ENCODE data around the gene TDRD1.

The TDRD1 gene

DNA sequence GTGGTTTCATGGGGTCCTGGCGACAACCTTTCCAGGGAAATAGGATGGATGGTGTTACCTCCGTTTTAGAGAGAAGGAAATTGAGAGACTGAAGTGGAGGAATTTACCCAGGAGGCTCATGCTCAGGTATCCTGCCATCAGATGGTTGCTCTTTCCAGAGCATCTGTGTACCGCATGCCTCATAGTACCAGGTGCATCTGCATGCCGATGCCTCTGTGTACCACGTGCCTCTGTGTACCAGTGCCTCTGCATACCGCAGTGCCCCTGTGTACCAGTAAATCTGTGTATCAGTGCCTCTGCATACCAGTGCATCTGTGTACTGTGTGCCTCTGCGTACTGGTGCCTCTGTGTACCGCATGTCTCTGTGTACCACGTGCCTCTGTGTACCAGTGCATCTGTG is 63.1 kb downstream of the TDRD1 start:
- DNase-seq, result no peak

GRCh38 chr10:114243661-114244060 is 64.5 kb downstream of the TDRD1 start:
- no peak for DNase-seq

GRCh38 chr10:114244126-114244525 is 65.0 kb downstream of the TDRD1 start:
- DNase-seq, result no peak

DNA sequence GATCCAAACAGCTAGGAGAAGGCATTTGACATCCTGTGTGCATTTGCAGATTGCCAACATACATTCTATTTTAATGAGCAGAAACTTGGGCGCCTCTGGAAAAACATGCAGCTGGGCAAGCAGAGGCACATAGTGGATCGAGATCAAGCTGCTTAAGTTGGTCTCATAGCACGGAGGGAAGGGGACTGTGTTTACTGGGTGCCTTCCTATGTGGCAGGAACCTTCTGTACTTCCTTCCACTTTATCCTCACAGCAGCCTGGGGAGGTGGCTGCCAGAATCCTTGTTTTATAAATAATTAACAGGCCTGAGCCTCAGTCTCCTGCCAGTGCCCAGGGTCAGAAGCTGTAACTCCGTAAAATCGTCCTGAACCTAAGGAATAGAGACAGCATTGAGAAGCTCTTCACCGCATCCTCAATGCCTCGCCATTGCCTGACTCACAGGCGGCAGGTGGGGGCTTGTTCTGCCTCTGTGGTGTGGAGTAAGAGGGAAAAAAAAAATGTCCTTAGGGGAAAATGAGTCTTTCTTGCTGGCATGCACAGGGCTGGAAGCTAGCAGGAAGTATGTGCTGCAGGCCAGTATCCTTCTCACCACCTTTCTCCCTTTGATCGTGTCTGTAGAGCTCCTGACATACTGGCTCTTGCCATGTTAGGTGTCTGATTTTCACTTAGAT is 66.1 kb downstream of the TDRD1 start:
- no peak for DNase-seq

- no peak for DNase-seq
These were observed 67.6 kb downstream of the TDRD1 start for GRCh38 chr10:114246679-114247305.

GRCh38 chr10:114250236-114250635 is 71.1 kb downstream of the TDRD1 start:
- DNase-seq, result no peak

DNA sequence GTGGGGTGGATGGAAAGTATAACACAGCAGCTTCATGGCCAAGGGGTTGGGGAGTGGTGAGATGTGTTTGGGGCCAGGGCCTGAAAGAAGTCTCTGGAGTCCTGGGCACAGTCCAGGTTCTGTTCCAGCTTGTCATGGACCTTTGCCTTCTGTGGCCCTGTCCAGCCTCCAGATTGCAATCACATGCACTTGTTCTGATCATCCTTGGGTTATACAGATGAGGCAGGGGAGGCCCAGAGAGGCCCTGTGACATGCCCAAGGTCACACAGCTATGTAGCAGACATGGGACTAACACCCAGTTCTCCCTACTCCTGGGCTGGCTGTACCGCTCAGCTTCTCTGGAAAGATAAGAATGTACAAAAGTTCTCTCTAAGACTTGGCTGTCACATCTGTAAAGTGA is 71.6 kb downstream of the TDRD1 start:
- no peak for DNase-seq

DNA sequence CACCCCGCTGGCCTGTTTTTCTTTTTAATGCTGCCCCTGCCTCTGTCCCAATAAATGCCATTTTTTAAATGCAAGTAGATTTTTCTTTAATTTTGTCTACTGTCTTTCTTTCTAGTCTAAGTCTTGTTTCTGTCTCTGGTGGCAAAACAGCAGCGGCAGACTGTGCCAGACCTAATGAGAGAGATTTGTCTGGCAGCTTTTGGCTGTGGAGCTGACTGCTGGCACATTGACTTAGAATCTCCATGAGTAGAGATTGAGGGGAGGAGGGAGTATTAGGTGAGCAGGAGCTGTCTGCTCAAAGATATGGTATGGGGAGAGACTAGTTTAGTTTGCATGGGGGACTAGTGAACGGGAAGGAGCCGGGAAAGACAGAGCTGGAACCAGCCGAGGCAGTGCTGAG is 72.9 kb downstream of the TDRD1 start:
- DNase-seq, result no peak

DNA sequence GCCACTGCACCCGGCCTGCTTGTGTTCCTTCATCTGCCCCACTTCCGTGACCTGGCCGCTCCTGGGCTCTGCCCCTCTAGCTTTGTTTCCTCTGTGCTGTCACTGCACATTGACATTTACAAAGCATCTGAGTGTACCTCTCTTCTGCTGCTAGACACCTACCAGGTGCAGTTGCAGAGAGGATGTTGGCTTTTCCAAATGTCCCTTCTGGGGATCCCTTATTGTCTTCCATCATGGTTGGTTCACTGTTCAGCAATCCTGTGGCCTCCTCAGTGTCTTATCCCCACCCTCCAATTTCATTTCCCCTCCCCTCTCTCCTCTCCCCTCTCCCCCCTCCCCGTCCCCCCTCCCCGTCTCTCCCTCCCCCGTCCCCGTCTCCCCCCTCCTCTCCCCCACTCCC is 73.7 kb downstream of the TDRD1 start:
- DNase-seq, result no peak

DNA sequence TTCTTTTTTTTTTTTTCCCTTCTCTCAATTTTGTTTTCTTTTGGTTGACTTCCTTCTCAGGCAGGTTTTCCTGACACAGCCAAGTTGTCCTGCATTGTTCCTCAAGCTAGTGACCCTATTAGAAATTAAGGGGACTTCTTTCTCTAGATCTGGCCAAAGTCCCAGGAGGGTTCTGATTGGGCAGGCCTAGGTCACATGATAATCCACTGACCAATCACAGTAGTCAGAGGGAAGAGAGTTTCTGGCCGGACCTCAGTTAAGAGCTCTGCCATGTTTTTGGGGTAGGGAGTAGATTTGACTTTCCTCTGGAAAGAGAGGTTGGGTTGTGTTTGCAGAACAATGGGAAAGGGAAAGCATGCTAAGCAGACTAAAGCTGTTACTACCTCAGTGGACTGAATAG is 76.1 kb downstream of the TDRD1 start:
- no peak for DNase-seq

GRCh38 chr10:114256008-114256765 is 77.0 kb downstream of the TDRD1 start:
- DNase-seq, result no peak

DNA sequence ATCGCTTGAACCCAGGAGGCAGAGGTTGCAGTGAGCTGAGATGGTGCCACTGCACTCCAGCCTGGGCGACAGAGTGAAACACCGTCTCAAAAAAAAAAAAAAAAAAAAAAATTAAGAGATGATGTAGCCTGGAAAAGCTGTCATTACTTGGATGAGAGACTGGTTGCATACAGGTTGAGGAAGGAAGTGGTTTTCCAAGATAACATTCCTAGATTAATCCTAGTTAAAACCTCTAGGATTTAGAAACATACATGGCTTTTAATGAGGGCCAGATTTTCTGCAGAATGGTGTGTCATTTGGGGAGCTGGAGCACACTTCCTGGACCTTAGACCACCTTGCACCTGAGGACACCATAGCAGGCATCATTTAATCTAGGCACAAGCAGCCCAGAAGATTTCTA is 77.7 kb downstream of the TDRD1 start:
- DNase-seq, result no peak

GRCh38 chr10:114257498-114257897 is 78.3 kb downstream of the TDRD1 start:
- no peak for DNase-seq

DNA sequence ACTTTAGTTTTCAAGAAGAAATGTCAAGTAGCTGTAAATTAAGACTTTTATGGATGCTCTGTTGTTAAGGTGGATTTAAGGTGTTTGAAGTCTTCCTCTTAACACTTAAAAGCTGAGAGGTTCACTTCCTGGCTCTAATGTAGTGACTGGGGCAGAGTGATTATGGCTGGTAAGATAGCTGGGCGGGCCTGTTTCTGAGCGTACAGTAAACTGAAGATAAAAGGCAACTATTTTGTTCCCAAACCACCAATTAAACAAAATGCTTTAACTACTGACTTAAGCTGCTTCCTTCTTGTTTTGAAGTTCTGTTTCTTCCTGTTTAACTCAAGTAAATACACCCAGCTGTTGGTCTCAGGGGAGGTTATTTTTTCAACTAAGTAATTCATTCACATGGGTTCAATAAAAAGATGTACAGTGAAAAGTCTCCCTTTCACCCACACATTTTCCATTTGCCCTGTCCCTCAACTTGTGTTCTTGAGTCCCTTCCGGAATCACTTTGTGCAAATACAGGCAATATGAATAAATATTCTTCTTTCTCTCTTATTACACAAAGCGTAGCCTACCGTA is 79.2 kb downstream of the TDRD1 start:
- no peak for DNase-seq

GRCh38 chr10:114259824-114260223 is 80.7 kb downstream of the TDRD1 start:
- no peak for DNase-seq

GRCh38 chr10:114260366-114260765 is 81.2 kb downstream of the TDRD1 start:
- DNase-seq, result no peak

- DNase-seq, result no peak
These were observed 81.9 kb downstream of the TDRD1 start for GRCh38 chr10:114261076-114261475.

GRCh38 chr10:114262496-114262895 is 83.3 kb downstream of the TDRD1 start:
- no peak for DNase-seq

GRCh38 chr10:114265392-114266053 is 86.4 kb downstream of the TDRD1 start:
- no peak for DNase-seq

DNA sequence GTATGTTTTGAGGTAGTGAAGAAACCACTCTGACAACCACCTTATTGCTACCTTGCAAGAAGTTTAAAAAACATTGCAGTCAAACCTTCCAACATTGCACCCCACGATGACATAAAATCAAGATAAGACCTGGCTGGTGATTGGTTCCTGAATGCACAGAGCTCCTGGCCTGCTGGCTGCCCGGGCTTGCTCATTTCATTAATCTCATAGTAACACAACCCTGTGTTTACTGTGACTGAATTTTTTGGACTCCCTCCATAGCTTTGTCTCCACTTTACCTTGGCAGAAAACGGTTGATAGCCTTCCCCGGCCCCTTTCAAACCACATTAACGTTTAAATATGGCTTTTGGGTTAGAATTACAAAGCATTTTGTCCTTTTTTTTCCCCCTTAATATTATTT is 87.4 kb downstream of the TDRD1 start:
- DNase-seq, result no peak

GRCh38 chr10:114271075-114271778 is 92.1 kb downstream of the TDRD1 start:
- no peak for DNase-seq

GRCh38 chr10:114271779-114272167 is 92.6 kb downstream of the TDRD1 start:
- DNase-seq, result no peak

- DNase-seq, result no peak
These were observed 93.5 kb downstream of the TDRD1 start for GRCh38 chr10:114272696-114273095.

Data from NCI-H1436 (cell line).